ENCODE data around the gene FSD1.

- TF ChIP-seq EZH2phosphoT487 (IDR thresholded peaks at IDR 0.05; ENCODE audit: insufficient read depth, low read depth) (no peak), EZH2 (IDR thresholded peaks at IDR 0.05; ENCODE audit: insufficient read depth, poor library complexity, severe bottlenecking) (no peak)
These were observed 36.2 kb upstream of the FSD1 start for GRCh38 chr19:4267901-4268815.
